HepG2 (cell line): ENCODE results near the gene PHKG2. TPM values are rescaled to one million over a fixed set of nuclear protein-coding genes. Genes with fewer than 3 reads are reported as not detected.

Source experiments
- CC2D1A ChIP-seq: sonication (generic); formaldehyde crosslinking; IDR thresholded peaks from 2 replicates; pipeline ENCODE4 v1.8.1; 2023; ENCODE audit warnings: mild to moderate bottlenecking, missing genetic modification reagents
- E2F5 ChIP-seq: sonication (generic); formaldehyde crosslinking; conservative IDR thresholded peaks from 2 replicates; pipeline ENCODE4 v1.4.0; 2020; ENCODE audit warnings: missing genetic modification reagents
- IRF9 ChIP-seq: sonication (generic); formaldehyde crosslinking; IDR thresholded peaks from 2 replicates; pipeline ENCODE4 v1.8.0; 2022; ENCODE audit warnings: missing genetic modification reagents, mild to moderate bottlenecking, borderline replicate concordance
- KAT8 ChIP-seq: IDR thresholded peaks from 2 replicates; pipeline ENCODE4 v1.6.1; 2016; ENCODE audit warnings: missing genetic modification reagents, missing compliant biosample characterization
- MXD4 ChIP-seq: IDR thresholded peaks from 2 replicates; pipeline ENCODE4 v1.6.1; 2016; ENCODE audit warnings: mild to moderate bottlenecking, missing biosample characterization, missing genetic modification reagents
- PRDM4 ChIP-seq: sonication (generic); formaldehyde crosslinking; IDR thresholded peaks from 2 replicates; pipeline ENCODE4 v1.9.0; 2021; ENCODE audit warnings: missing genetic modification reagents, borderline replicate concordance
- RELA ChIP-seq: sonication (generic); formaldehyde crosslinking; IDR thresholded peaks from 2 replicates; pipeline ENCODE4 v1.4.0; 2020; ENCODE audit warnings: missing genetic modification reagents
- RNF219 ChIP-seq: sonication (generic); formaldehyde crosslinking; IDR thresholded peaks from 2 replicates; pipeline ENCODE4 v1.5.0; 2020; ENCODE audit warnings: mild to moderate bottlenecking, missing genetic modification reagents
- STAT6 ChIP-seq: sonication (generic); formaldehyde crosslinking; IDR thresholded peaks from 2 replicates; pipeline ENCODE4 v1.4.0; 2020; ENCODE audit warnings: missing genetic modification reagents, mild to moderate bottlenecking, borderline replicate concordance
- ZBED4 ChIP-seq: sonication (generic); formaldehyde crosslinking; IDR thresholded peaks from 2 replicates; pipeline ENCODE4 v1.4.0; 2020; ENCODE audit warnings: missing genetic modification reagents, borderline replicate concordance
- ZBTB43 ChIP-seq: sonication (generic); formaldehyde crosslinking; conservative IDR thresholded peaks from 2 replicates; pipeline ENCODE4 v1.4.0; 2020; ENCODE audit warnings: missing genetic modification reagents
- ZNF619 ChIP-seq: sonication (generic); formaldehyde crosslinking; IDR thresholded peaks from 2 replicates; pipeline ENCODE4 v1.4.0; 2020; ENCODE audit warnings: mild to moderate bottlenecking, missing genetic modification reagents
- polyA plus RNA-seq, 8 experiments: library from polyadenylated mRNA; depleted of rRNA in 3 of 8; stranded (reverse) in 7 of 8; unstranded in 1 of 8; fragments of >200 nt; fragmentation: Illumina TruSeq in 4 of 8; extraction: Trizol in 4 of 8; gene quantifications; 2 replicates each; pipeline versions ENCODE4 v1.2.1 to v1.2.3, GENCODE V29; 2011 to 2016; ENCODE audit warnings: low read depth in 4 of 8, missing spikeins in 1 of 8, mixed read lengths in 1 of 8; ENCODE audit not compliant: insufficient read depth in 1 of 8
- total RNA-seq, 5 experiments: library from RNA; depleted of rRNA; stranded (reverse); fragments of >200 nt; fragmentation: Illumina TruSeq; extraction: Trizol; gene quantifications; 2 replicates each; pipeline ENCODE4 v1.2.3, GENCODE V29; 2016; ENCODE audit warnings: low read depth in 1 of 5

PHKG2 gene
- total and polyA plus RNA-seq, 2 of the 13 experiments (the other 11 are each of a cell fraction or from before 2014, with no cell fraction given), result 37.4 to 42.1 TPM

- TF ChIP-seq PRDM4, result no peak
- TF ChIP-seq MXD4 (CRISPR knock-in tag), result peak; percentile 95
- TF ChIP-seq CC2D1A (CRISPR knock-in tag), result no peak
- no peak for TF ChIP-seq STAT6
- TF ChIP-seq IRF9 (CRISPR knock-in tag), result no peak; the same call in 1 of the 2 replicates
- TF ChIP-seq ZNF619 (CRISPR knock-in tag), result peak; percentile 91; the same call in 1 of the 2 replicates
- TF ChIP-seq RNF219 (CRISPR knock-in tag), result no peak
- no peak for TF ChIP-seq E2F5 (CRISPR knock-in tag)
- no peak for TF ChIP-seq RELA
- peak; percentile 97 for TF ChIP-seq KAT8 (CRISPR knock-in tag)
- TF ChIP-seq ZBTB43 (CRISPR knock-in tag), result peak; percentile 56; the same call in 1 of the 2 replicates
- no peak for TF ChIP-seq ZBED4 (CRISPR knock-in tag)
Observed at GRCh38 chr16:30747799-30748633, at the start of gene PHKG2 (continued).
